Small intestine (tissue), 7 donors: ENCODE measurements around the gene SLC13A4. TPM values are rescaled to one million over a fixed set of nuclear protein-coding genes. Genes with fewer than 3 reads are reported as not detected.
A peak's percentile ranks its signal among the peaks of the same experiment; 100 is the strongest.

Experiments used
- DNase-seq, 2 donors: peaks; one replicate each; pipeline versions ENCODE4 v3.0.0 to v3.0.0-alpha.2; 2013
- FAIRE-seq: peaks from 2 replicates; lab custom pipeline; 2012; peaks lifted over from hg19 to GRCh38; lab: Jason Lieb, UNC
- H3K27ac ChIP-seq, 3 donors: one replicate each; pipeline ENCODE4 v1.5.1; 2013; ENCODE audit warnings: low read length in 2 of 3, mild to moderate bottlenecking in 2 of 3, control low read depth in 1 of 3, inconsistent platforms in 1 of 3, low read depth in 1 of 3, moderate library complexity in 1 of 3
- H3K27me3 ChIP-seq, 3 donors: one replicate each; pipeline ENCODE4 v1.6.1; 2013; ENCODE audit warnings: low read length in 3 of 3, inconsistent platforms in 1 of 3; ENCODE audit not compliant: control insufficient read depth in 3 of 3, insufficient read depth in 3 of 3
- H3K36me3 ChIP-seq, 3 donors: one replicate each; pipeline ENCODE4 v1.6.1; 2013; ENCODE audit warnings: low read length in 3 of 3, inconsistent platforms in 1 of 3, low read depth in 1 of 3, mild to moderate bottlenecking in 1 of 3, moderate library complexity in 1 of 3; ENCODE audit not compliant: control insufficient read depth in 3 of 3, insufficient read depth in 2 of 3
- H3K4me1 ChIP-seq, 3 donors: one replicate each; pipeline ENCODE4 v1.6.1; 2013; ENCODE audit warnings: low read length in 2 of 3, inconsistent platforms in 1 of 3, low read depth in 1 of 3, mild to moderate bottlenecking in 1 of 3, moderate library complexity in 1 of 3; ENCODE audit not compliant: control insufficient read depth in 3 of 3, insufficient read depth in 2 of 3
- H3K4me3 ChIP-seq, 3 donors: one replicate each; pipeline ENCODE4 v1.5.1; 2013; ENCODE audit warnings: low read length in 3 of 3, control low read depth in 1 of 3, inconsistent platforms in 1 of 3, low read depth in 1 of 3, mild to moderate bottlenecking in 1 of 3, moderate library complexity in 1 of 3
- H3K9me3 ChIP-seq, 2 donors: one replicate each; pipeline ENCODE4 v1.6.1; 2013; ENCODE audit warnings: low read depth in 1 of 2, low read length in 1 of 2; ENCODE audit not compliant: control insufficient read depth in 2 of 2, insufficient read depth in 1 of 2
- WGBS, 3 donors: extraction: QIAGEN DNeasy Blood & Tissue Kit; methylation state at CpG; one replicate each; pipeline ENCODE4 v1.1.7; 2013; 5-methylcytosine and 5-hydroxymethylcytosine counted together
- polyA plus RNA-seq, 4 donors: library from polyadenylated mRNA; stranded (reverse) in 3 of 4; unstranded in 1 of 4; fragments of 200-250 nt in 3 of 4; fragments of 120-200 nt in 1 of 4; gene quantifications; one replicate each; pipeline versions ENCODE4 v1.2.1 to v1.2.3, GENCODE V29; 2013
- donor health status: healthy with polysubstance abuse.
- donor health status: control.
- donor health status: control.
- donor health status: Bipolar disorder and iron deficiency.
- donor health status: healthy.

SLC13A4 gene
- polyA plus RNA-seq, 4 donors, result 0.04 to 0.56 TPM; not detected in 2

DNA sequence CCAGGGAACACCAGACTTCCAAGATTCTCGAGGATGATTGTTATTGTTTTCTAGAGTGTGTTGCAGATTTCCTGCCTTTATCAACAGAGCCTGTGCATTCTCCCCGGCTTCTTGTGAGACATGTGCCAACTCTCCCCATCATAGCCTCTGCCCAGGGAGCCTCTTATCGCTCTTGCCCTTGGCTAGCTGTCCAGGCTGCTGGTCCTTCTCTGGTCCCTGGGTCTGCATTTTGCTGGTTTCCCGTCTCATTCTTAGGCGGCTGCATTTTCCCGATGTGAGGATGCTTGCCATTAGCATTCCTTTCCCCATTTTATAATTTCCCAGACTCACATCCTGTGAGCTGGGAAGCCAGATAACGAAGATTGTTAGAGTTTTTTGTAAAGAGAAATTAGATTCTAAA is 15.2 kb downstream of the SLC13A4 start:
- Histone ChIP-seq H3K27ac (no peak overlapping the region), H3K27me3 (peaks cover 0 to 8% (median 0%) of the 10 kb centered on the region in 3 donors), H3K9me3 (no peaks in the 10 kb centered on the region), H3K4me1 (no peaks in the 10 kb centered on the region), H3K36me3 (no peaks in the 10 kb centered on the region), H3K4me3 (no peak overlapping the region)
- no peak for FAIRE-seq
- WGBS, 3 donors, result 56 to 77% (median 73%) methylated on average over 7 of the region's 7 CpGs
- DNase-seq, result no peak

DNA sequence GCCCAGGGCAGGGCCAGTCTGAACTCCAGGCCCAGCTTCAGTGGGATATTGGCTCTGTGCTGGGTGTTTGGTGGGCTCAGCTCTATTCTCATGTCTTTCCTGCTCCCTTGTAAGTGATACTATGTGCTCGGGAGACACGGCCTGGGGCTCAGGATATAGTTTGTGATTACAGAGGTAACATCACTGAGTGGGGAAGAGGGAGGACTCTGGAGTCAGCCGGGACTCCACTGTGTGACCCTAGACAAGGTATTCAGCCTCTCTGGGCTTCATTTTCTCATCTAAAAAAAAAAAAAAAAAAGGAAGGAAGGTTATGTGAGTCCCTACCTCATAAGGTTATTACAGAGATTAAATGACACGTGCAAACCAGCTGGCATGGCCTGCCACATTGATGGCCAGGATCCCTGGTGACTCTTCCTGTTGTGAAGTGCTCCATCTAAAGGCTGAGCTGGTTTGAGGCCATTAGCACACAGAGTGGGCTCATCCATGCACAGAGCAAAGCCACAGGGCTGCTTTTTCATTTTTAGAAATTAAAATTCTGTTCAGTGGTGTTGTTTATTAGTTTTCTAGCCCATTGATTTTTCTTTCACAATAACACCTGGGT is 15.7 kb downstream of the SLC13A4 start:
- Histone ChIP-seq H3K27me3 (peaks cover 0 to 8% (median 0%) of the 10 kb centered on the region in 3 donors), H3K9me3 (no peaks in the 10 kb centered on the region), H3K4me1 (no peaks in the 10 kb centered on the region), H3K4me3 (no peak overlapping the region), H3K36me3 (no peaks in the 10 kb centered on the region), H3K27ac (no peak overlapping the region)
- FAIRE-seq (no peak), DNase-seq (no peak)
- WGBS, 3 donors, result 60 to 77% (median 68%) methylated on average over 4 of the region's 4 CpGs

DNA sequence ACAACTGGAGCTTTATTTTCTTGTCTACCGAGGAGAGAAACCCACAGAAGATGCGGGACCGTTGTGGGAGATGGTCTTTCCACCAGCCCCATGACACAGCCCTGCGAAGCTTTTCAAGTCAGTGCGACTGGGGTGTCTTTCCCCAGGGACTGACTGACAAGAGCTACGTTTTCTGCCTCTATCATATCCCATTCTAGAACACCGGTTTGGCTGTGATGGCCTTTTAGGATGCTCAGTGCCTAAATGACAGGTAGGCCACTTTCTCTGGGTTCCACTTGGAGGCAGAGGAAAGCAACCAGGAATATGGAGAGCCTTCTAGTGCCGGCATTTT is 16.9 kb downstream of the SLC13A4 start:
- Histone ChIP-seq H3K27ac (no peak overlapping the region), H3K4me3 (no peak overlapping the region), H3K36me3 (peaks cover 0 to 2% (median 0%) of the 10 kb centered on the region in 3 donors), H3K27me3 (peaks cover 0 to 8% (median 0%) of the 10 kb centered on the region in 3 donors), H3K9me3 (no peaks in the 10 kb centered on the region), H3K4me1 (no peaks in the 10 kb centered on the region)
- DNase-seq, result no peak
- whole genome bisulfite sequencing, 3 donors, result 58 to 59% (median 59%) methylated on average over 8 of the region's 8 CpGs
- FAIRE-seq, result no peak

DNA sequence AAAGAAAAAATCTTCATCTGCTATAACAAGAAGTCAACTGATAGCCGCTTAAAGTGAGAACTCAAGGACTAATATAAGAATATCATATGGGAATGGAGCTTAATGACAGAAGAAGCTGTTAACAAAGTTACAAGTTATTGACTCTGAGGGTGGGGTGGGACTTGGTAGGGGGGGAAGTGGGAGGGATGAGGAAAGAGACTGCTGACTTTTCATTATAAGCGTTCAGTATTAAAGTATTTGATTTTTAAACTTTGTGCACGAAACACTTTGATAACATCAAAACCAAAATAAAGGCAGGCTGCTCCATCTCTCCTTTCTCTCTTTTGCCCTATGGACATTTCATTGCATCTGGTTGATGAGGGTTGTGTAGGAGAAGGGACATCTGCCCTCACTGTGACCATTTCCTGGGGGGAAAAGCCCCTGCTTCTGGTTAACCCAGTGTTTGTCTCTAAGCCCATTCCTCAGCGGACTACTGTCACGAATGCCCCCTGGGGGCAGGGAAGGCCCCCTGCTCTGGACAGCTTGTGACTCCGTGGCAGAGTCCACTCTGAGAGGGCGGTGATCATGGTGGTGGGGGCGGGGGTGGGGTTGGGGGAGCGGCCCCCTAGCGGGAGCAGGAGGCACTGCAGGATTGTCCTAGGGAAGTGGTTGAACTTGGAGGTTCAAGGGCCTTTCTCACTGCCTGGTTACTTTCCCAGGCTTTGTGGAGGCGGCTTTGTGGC is 17.4 kb downstream of the SLC13A4 start:
- peaks cover 0 to 2% (median 0%) of the 10 kb centered on the region in 3 donors for H3K36me3 ChIP-seq
- peak in 1 of 2 donors; percentile 41 for DNase-seq
- no peak overlapping the region for H3K4me3 ChIP-seq
- H3K9me3 ChIP-seq, result no peaks in the 10 kb centered on the region
- peaks cover 0 to 8% (median 0%) of the 10 kb centered on the region in 3 donors for H3K27me3 ChIP-seq
- H3K27ac ChIP-seq, result no peak overlapping the region
- H3K4me1 ChIP-seq, result no peaks in the 10 kb centered on the region
- FAIRE-seq, result no peak
- 37 to 49% (median 41%) methylated on average over 9 to 11 of the region's 11 CpGs for WGBS, 3 donors

DNA sequence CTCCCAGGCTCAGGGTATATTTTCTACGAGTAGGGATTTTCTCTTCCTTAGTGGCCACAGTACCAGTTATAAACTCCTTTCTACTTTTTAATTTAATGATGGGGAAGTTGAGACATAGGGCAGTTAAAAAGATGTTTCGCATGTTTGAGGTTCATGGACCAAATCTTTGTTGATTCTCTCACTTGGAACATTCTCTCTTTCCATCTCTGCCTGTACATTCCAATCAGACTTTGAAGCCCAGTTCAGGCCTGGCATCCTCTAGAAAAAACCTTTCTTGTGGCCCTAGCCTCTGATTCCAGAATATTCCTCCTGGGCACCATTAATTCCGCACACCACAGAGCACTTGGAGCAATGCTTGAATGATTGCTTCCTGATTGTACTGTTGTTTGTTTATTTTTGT is 18.5 kb downstream of the SLC13A4 start:
- DNase-seq (no peak), FAIRE-seq (no peak)
- Histone ChIP-seq H3K27me3 (peaks cover 0 to 8% (median 0%) of the 10 kb centered on the region in 3 donors), H3K27ac (no peak overlapping the region), H3K4me3 (no peak overlapping the region), H3K4me1 (no peaks in the 10 kb centered on the region), H3K36me3 (peaks cover 0 to 2% (median 0%) of the 10 kb centered on the region in 3 donors), H3K9me3 (no peaks in the 10 kb centered on the region)
- WGBS, 3 donors, result 84 to 93% (median 90%) methylated on average over 3 of the region's 3 CpGs

DNA sequence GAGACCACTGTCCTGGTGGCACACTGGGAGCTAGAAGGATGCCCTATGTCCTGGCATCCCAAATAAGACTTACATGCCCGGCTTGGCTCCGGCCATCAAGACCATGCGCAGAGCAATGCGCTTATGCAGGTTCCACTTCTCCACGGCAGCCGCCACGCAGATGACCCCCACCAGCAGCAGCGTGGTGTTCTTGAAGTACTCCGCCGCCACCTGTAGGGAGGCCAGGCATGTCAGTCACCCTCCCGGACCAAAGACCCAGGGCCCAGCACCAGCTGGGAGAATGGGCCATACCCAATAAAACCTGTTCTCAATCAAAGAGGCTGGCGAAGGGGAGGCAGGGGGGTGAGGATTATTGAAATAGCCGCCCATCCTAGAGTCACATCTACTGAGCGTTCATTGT is 19.9 kb downstream of the SLC13A4 start:
- Histone ChIP-seq H3K4me1 (no peaks in the 10 kb centered on the region), H3K27ac (no peak overlapping the region), H3K4me3 (no peak overlapping the region), H3K9me3 (no peaks in the 10 kb centered on the region), H3K36me3 (peaks cover 0 to 2% (median 0%) of the 10 kb centered on the region in 3 donors), H3K27me3 (no peaks in the 10 kb centered on the region)
- no peak for DNase-seq
- FAIRE-seq, result no peak
- 89 to 92% (median 90%) methylated on average over 14 of the region's 14 CpGs for WGBS, 3 donors

DNA sequence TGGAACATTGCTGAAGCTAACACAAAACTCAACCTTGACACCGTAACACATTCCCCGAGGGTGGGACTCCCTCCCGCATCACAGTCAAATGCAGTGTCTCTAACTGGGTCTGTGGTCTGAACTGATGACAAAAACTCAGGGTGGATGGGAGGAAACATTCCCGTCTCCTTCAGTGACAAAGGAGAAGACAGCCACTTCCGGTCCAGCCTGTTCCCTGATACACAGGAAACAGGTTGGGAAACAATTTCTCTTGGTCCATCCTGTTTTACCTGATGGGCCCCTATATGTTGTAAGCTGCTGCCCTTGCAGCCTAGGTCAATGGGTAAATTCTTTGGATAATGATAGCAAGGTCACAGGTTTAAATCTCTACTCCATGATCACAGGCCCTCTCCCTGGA is 20.4 kb downstream of the SLC13A4 start:
- DNase-seq (no peak), FAIRE-seq (no peak)
- no peaks in the 10 kb centered on the region for H3K27me3 ChIP-seq
- H3K9me3 ChIP-seq, result no peaks in the 10 kb centered on the region
- H3K4me3 ChIP-seq, result no peak overlapping the region
- no peak overlapping the region for H3K27ac ChIP-seq
- no peaks in the 10 kb centered on the region for H3K4me1 ChIP-seq
- 81 to 91% (median 88%) methylated on average over 5 of the region's 5 CpGs for WGBS, 3 donors
- H3K36me3 ChIP-seq, result peaks cover 0 to 3% (median 2%) of the 10 kb centered on the region in 3 donors

DNA sequence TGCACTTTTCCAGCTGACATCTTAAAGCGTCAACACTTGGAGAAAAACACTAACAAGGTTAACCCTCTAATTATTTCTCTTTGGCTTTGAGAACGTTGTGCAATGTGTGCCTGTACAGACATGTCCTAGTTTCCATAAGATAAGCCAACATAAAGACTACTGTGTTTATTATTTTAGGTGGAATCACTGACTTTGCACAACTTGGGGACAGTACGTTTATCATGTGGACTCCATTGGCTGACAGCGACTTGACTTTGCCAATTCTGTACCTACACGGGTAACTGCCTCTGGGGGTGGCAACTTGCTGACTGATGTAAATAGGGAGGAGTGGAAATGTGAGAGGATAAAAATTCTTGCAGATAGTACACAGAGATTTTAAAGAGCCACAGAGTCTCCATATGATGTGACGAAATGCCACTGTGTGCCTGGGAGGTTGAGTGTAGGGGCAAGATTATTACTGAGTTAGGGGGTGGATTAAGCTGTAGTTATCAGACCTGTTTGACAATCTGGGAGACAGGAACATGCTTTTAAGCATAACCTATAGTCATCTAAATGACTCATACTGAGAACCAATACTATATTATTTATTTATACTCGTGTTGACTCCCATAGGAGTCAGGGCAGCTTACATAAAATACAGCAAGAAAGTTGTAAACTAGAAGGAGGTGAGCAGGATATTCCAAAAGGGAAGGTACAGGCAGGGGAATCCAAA is 21.0 kb downstream of the SLC13A4 start:
- DNase-seq (no peak), FAIRE-seq (no peak)
- H3K27me3 ChIP-seq, result no peaks in the 10 kb centered on the region
- H3K4me1 ChIP-seq, result no peaks in the 10 kb centered on the region
- H3K27ac ChIP-seq, result no peak overlapping the region
- H3K4me3 ChIP-seq, result no peak overlapping the region
- no peaks in the 10 kb centered on the region for H3K9me3 ChIP-seq
- peaks cover 0 to 3% (median 2%) of the 10 kb centered on the region in 3 donors for H3K36me3 ChIP-seq
- 74 to 79% (median 74%) methylated on average over 7 of the region's 7 CpGs for WGBS, 3 donors
